Lower lobe of right lung (tissue), 2 donors: ENCODE data around the gene CD19. TPM values are rescaled to one million over a fixed set of nuclear protein-coding genes. Genes with fewer than 3 reads are reported as not detected.

Experiments used
- ATAC-seq, 2 donors: fragments of 200-7000 bp; cut with Tn5 transposase; one replicate each; pipeline ENCODE4 v1.9.1; 2020 to 2022; ENCODE audit warnings: mild to moderate bottlenecking in 2 of 2, moderate library complexity in 2 of 2
- DNase-seq: peaks from one replicate; pipeline ENCODE4 v3.0.0-alpha.2; 2020
- H3K27ac ChIP-seq: fragments of 200-600 bp; one replicate; pipeline ENCODE4 v1.8.0; 2022
- H3K27me3 ChIP-seq: fragments of 200-600 bp; one replicate; pipeline ENCODE4 v1.8.0; 2022; ENCODE audit warnings: low read depth
- H3K36me3 ChIP-seq: fragments of 200-600 bp; one replicate; pipeline ENCODE4 v1.8.0; 2022; ENCODE audit warnings: mild to moderate bottlenecking
- H3K4me1 ChIP-seq: fragments of 200-600 bp; one replicate; pipeline ENCODE4 v1.8.0; 2022
- H3K4me3 ChIP-seq: fragments of 200-600 bp; one replicate; pipeline ENCODE4 v1.8.0; 2022; ENCODE audit warnings: mild to moderate bottlenecking
- H3K9me3 ChIP-seq: fragments of 200-600 bp; one replicate; pipeline ENCODE4 v1.8.0; 2022
- intact Hi-C: fragments of 100-400 bp; cut with DNase I; formaldehyde crosslinking; loops from one replicate; pipeline ENCODE4 v1.11.0; 2022
- total RNA-seq: library from RNA; stranded (reverse); fragmentation: NEBNext Ultra II Directional; extraction: Animal tissue kit (Norgen Biotek cat#: 25700); gene quantifications from one replicate; pipeline ENCODE4 v1.2.1, GENCODE V29; 2021
- TF ChIP-seq, protein P1 (sequence below): fragments of 200-600 bp; IDR thresholded peaks from one replicate; pipeline ENCODE4 v1.8.0; 2022; ENCODE audit warnings: antibody characterized with exemption, mild to moderate bottlenecking
- donor health status: DM: no; HTN: yes; CAD: no; lungs with severe emphysema.

Gene CD19
- total RNA-seq, 1 donor from 2014 or later: 0.21 TPM

DNA sequence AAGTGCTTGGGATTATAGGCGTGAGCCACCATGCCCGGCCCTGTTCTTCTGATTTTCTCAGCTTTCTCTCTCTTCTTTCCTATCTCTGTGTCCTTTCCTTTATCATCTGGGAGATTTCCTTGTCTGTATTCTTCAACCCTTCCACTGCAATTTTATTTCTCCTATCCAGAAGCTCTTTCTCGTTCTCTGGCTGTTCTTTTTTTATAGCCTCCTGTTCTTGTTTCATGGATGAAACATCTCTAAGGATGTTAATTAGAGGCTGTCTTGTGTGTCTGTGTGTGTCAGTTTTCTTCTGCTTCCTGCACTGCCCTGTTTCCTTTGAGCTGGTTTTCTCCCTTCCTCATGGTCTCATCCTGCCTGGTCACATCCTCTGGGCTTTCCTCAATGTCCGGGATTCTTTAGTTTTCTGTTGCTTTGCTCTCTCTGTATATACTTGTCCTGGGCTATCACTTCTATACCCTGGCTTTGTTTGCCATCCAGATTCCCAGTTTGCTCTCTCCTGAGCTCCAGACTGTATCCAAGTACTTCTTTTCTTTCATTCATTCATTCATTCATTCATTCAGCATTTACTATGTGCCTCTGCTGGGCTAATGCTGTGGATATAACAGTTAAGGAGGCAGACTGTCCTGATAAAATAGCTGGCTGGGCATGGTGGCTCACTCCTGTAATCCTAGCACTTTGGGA lies 55.5 kb downstream of the CD19 start:
- Histone ChIP-seq H3K4me1 (no peaks in the 10 kb centered on the region), H3K9me3 (no peaks in the 10 kb centered on the region), H3K27ac (no peak overlapping the region), H3K27me3 (no peaks in the 10 kb centered on the region), H3K36me3 (peaks cover 66% of the 10 kb centered on the region), H3K4me3 (peak overlapping the region; percentile 48)
- TF ChIP-seq, protein P1, sequence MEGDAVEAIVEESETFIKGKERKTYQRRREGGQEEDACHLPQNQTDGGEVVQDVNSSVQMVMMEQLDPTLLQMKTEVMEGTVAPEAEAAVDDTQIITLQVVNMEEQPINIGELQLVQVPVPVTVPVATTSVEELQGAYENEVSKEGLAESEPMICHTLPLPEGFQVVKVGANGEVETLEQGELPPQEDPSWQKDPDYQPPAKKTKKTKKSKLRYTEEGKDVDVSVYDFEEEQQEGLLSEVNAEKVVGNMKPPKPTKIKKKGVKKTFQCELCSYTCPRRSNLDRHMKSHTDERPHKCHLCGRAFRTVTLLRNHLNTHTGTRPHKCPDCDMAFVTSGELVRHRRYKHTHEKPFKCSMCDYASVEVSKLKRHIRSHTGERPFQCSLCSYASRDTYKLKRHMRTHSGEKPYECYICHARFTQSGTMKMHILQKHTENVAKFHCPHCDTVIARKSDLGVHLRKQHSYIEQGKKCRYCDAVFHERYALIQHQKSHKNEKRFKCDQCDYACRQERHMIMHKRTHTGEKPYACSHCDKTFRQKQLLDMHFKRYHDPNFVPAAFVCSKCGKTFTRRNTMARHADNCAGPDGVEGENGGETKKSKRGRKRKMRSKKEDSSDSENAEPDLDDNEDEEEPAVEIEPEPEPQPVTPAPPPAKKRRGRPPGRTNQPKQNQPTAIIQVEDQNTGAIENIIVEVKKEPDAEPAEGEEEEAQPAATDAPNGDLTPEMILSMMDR: no peak
- intact Hi-C loops: no loop called here
- DNase-seq: no peak
- no peak for ATAC-seq

Other genes with a start within 250 kb of the CD19 start
- gene EIF3C, start 220.5 kb upstream of the CD19 start, total RNA-seq: 484 TPM
- 5.5 TPM for gene NPIPB9, start 180.2 kb upstream of the CD19 start, total RNA-seq
- gene ATXN2L, start 109.0 kb upstream of the CD19 start, total RNA-seq: 145 TPM
- gene TUFM, start 85.6 kb upstream of the CD19 start, total RNA-seq: 112 TPM
- gene SH2B1, start 68.1 kb upstream of the CD19 start, total RNA-seq: 49.0 TPM
- gene ATP2A1, start 53.5 kb upstream of the CD19 start, total RNA-seq: 0.38 TPM
- gene RABEP2, start 6.7 kb upstream of the CD19 start, total RNA-seq: 18.8 TPM
- 38.4 TPM for gene NFATC2IP, start 19.0 kb downstream of the CD19 start, total RNA-seq
- gene SPNS1, start 42.8 kb downstream of the CD19 start, total RNA-seq: 77.5 TPM
- gene LAT, start 53.1 kb downstream of the CD19 start, total RNA-seq: 17.8 TPM